Stimulated activated CD8-positive, alpha-beta memory T cell treated with anti-CD3 and anti-CD28 coated beads, Interleukin-15, amount 100 ng/mL, for 1 hour (primary cell): Measurements from ENCODE around the gene MATK.
A peak's percentile ranks its signal among the peaks of the same experiment; 100 is the strongest.
"Not testable (repeated sequence)": the region's sequence is repeated elsewhere in the genome, so short reads cannot be mapped to it uniquely, and the experiment has no call there.

ENCODE experiments used
- DNase-seq: peaks from one replicate; pipeline ENCODE4 v3.0.0-alpha.2; 2020; ENCODE audit warnings: low read depth

Gene MATK

GRCh38 chr19:3770136-3770999, 15.8 kb downstream of the MATK start:
- no peak for DNase-seq

GRCh38 chr19:3769494-3769893, 16.7 kb downstream of the MATK start:
- DNase-seq = no peak

GRCh38 chr19:3768748-3769099, 17.5 kb downstream of the MATK start:
- DNase-seq = no peak

GRCh38 chr19:3768015-3768747, 18.0 kb downstream of the MATK start:
- DNase-seq = no peak

GRCh38 chr19:3767050-3767449, 19.1 kb downstream of the MATK start:
- DNase-seq = no peak

GRCh38 chr19:3766520-3766919, 19.7 kb downstream of the MATK start:
- no peak for DNase-seq

- not testable (repeated sequence) for DNase-seq
Observed at GRCh38 chr19:3765757-3766156, 20.4 kb downstream of the MATK start.

- DNase-seq = no peak
Observed at GRCh38 chr19:3765121-3765520, 21.1 kb downstream of the MATK start.

GRCh38 chr19:3762501-3763459, 23.4 kb downstream of the MATK start, which contains the start of gene MRPL54:
MRPL54 (plus strand) TSS chr19:3762682; CDS start chr19:3762701, 19 bp downstream.
- peak; percentile 97 for DNase-seq

- no peak for DNase-seq
Observed at GRCh38 chr19:3762130-3762473, 24.1 kb downstream of the MATK start.

GRCh38 chr19:3761382-3762129, 24.6 kb downstream of the MATK start, which contains the start of gene APBA3:
APBA3 (minus strand) TSS chr19:3761692; CDS start chr19:3760264, 1,428 bp downstream.
- peak; percentile 86 for DNase-seq

- no peak for DNase-seq
Observed at GRCh38 chr19:3760871-3761361, 25.3 kb downstream of the MATK start.

GRCh38 chr19:3759482-3760254, 26.5 kb downstream of the MATK start:
- no peak for DNase-seq

- DNase-seq = not testable (repeated sequence)
Observed at GRCh38 chr19:3758297-3758696, 27.9 kb downstream of the MATK start.

GRCh38 chr19:3757705-3758104, 28.5 kb downstream of the MATK start:
- DNase-seq = not testable (repeated sequence)

GRCh38 chr19:3753631-3754410, 32.4 kb downstream of the MATK start:
- no peak for DNase-seq

- no peak for DNase-seq
Observed at GRCh38 chr19:3752492-3752891, 33.7 kb downstream of the MATK start.

- DNase-seq = no peak
Observed at GRCh38 chr19:3751236-3751635, 34.9 kb downstream of the MATK start.

- DNase-seq = no peak
Observed at GRCh38 chr19:3750211-3750610, 36.0 kb downstream of the MATK start.

- no peak for DNase-seq
Observed at GRCh38 chr19:3748965-3749364, 37.2 kb downstream of the MATK start.
